AG04449 (cell line): ENCODE measurements around the gene ITPRID2.

Experiments used
- CTCF ChIA-PET: fragments of 350-600 bp; formaldehyde crosslinking; extraction: SDS; loops from one replicate; lab custom pipeline; 2021; ENCODE audit warnings: antibody characterized with exemption; lab: Yijun Ruan, JAX
- POLR2A ChIA-PET: fragments of 400-600, 350-600 bp; formaldehyde crosslinking; extraction: SDS; loops from one replicate; lab custom pipeline; 2020; ENCODE audit warnings: antibody characterized with exemption, inconsistent platforms; lab: Yijun Ruan, JAX
- DNase-seq: peaks from one replicate; pipeline ENCODE4 v3.0.0-alpha.2; 2010; ENCODE audit warnings: low read depth, low spot score
- H3K4me3 ChIP-seq: 2 replicates; pipeline ENCODE4 v1.5.1; 2011; ENCODE audit warnings: low read depth, mild to moderate bottlenecking, control low read depth, low read length
- CTCF ChIP-seq: IDR thresholded peaks from one replicate; pipeline ENCODE4 v1.5.1; 2011; ENCODE audit warnings: mild to moderate bottlenecking, moderate library complexity, low read length, control low read depth, inconsistent platforms; ENCODE audit not compliant: insufficient read depth; ENCODE audit errors: missing control alignments

The ITPRID2 gene

GRCh38 chr2:181915102-181915501, 23.6 kb downstream of the ITPRID2 start:
- ChIA-PET CTCF (interaction anchor here (0.6 to 2.7 kb wide), 3 partner anchors 8 to 33 kb away, joined by 3 to 13 read pairs (median 3); no protein-coding TSS in a partner anchor), POLR2A (no interaction called here)
- no peak for TF ChIP-seq CTCF
- H3K4me3 ChIP-seq: no peak overlapping the region
- no peak for DNase-seq

- TF ChIP-seq CTCF: no peak
- ChIA-PET CTCF (interaction anchor here (1.4 to 2.7 kb wide), 2 partner anchors 13 to 160 kb away, joined by 5 to 13 read pairs; no protein-coding TSS in a partner anchor), POLR2A (no interaction called here)
- DNase-seq: no peak
- H3K4me3 ChIP-seq: no peak overlapping the region
Observed at GRCh38 chr2:181916726-181917718, 25.5 kb downstream of the ITPRID2 start.

- no peak for TF ChIP-seq CTCF
- DNase-seq: no peak
- POLR2A ChIA-PET: no interaction called here
- CTCF ChIA-PET: interaction anchor here (1.1 to 1.4 kb wide), 4 partner anchors 14 to 160 kb away, joined by 4 to 5 read pairs (median 4); no protein-coding TSS in a partner anchor
- no peak overlapping the region for H3K4me3 ChIP-seq
Observed at GRCh38 chr2:181918188-181918587, 26.7 kb downstream of the ITPRID2 start.

GRCh38 chr2:181923121-181923520, 31.6 kb downstream of the ITPRID2 start:
- no peak for DNase-seq
- H3K4me3 ChIP-seq: no peak overlapping the region
- no peak for TF ChIP-seq CTCF
- POLR2A ChIA-PET: interaction anchor here (1.0 kb wide), 1 partner anchor 31 kb away, joined by 3 read pairs; no protein-coding TSS in a partner anchor
- CTCF ChIA-PET: interaction anchor here (1.0 to 3.1 kb wide), 6 partner anchors 13 to 155 kb away, joined by 3 to 17 read pairs (median 4); no protein-coding TSS in a partner anchor

GRCh38 chr2:181924336-181924735, 32.8 kb downstream of the ITPRID2 start:
- no peak overlapping the region for H3K4me3 ChIP-seq
- ChIA-PET CTCF (no interaction called here), POLR2A (no interaction called here)
- no peak for TF ChIP-seq CTCF
- DNase-seq: no peak

- ChIA-PET POLR2A (no interaction called here), CTCF (interaction anchor here (5.6 kb wide), 1 partner anchor 20 kb away, joined by 44 read pairs; no protein-coding TSS in a partner anchor)
- DNase-seq: no peak
Observed at GRCh38 chr2:181934694-181935093, 43.2 kb downstream of the ITPRID2 start.

More at GRCh38 chr2:181934694-181935093, 43.2 kb downstream of the ITPRID2 start:
- H3K4me3 ChIP-seq: no peak overlapping the region
- no peak for TF ChIP-seq CTCF
